K562 (cell line): ENCODE measurements around the gene TMEM229B. TPM values are rescaled to one million over a fixed set of nuclear protein-coding genes. Genes with fewer than 3 reads are reported as not detected.

Source experiments
- ATAC-seq: fragments of 200-7000 bp; cut with Tn5 transposase; 3 replicates; pipeline ENCODE4 v1.9.1; 2020; ENCODE audit warnings: moderate library complexity
- BruUV-seq: library from RNA; stranded (reverse); fragments of 400-500 nt; replicated peaks from 2 replicates; lab custom pipeline; 2021; lab: Mats Ljungman, UMichigan
- CTCF ChIA-PET: fragments of 300-600 bp; formaldehyde crosslinking; extraction: SDS; loops from one replicate; lab custom pipeline; 2021; ENCODE audit warnings: low intra/inter-chr PET ratio; lab: Yijun Ruan, JAX
- POLR2A ChIA-PET: fragments of 300-600, 350-650 bp; sonication (Branson Sonifier 250); formaldehyde crosslinking; extraction: SDS; loops from one replicate; lab custom pipeline; 2021; ENCODE audit warnings: antibody characterized with exemption, inconsistent platforms; lab: Yijun Ruan, JAX
- DNase-seq, 4 experiments: peaks; one replicate each; pipeline versions ENCODE4 v3.0.0 to v3.0.0-alpha.2; 2011 to 2018; ENCODE audit warnings: low spot score in 3 of 4, mixed read lengths in 3 of 4; ENCODE audit errors: extremely low read depth in 1 of 4
- FAIRE-seq: peaks from 2 replicates; lab custom pipeline; 2011; peaks lifted over from hg19 to GRCh38; lab: Jason Lieb, UNC
- H2AFZ ChIP-seq: 2 replicates; pipeline ENCODE4 v1.6.0; 2011; ENCODE audit warnings: low read depth, low read length, control low read depth, inconsistent platforms
- H3K27ac ChIP-seq: fragments of 200-600 bp; 3 replicates; pipeline ENCODE4 v1.8.0; 2011; ENCODE audit warnings: low read depth, mild to moderate bottlenecking, control low read depth, inconsistent platforms, low read length, moderate library complexity, mixed read lengths; ENCODE audit errors: extremely low read depth
- H3K27me3 ChIP-seq, 2 experiments: fragments of 300-600 bp in 1 of 2; 2 replicates in 1 of 2; 3 replicates in 1 of 2; pipeline versions ENCODE4 v1.6.0 to v1.8.0; 2011; ENCODE audit warnings: inconsistent platforms in 2 of 2, low read length in 2 of 2, mild to moderate bottlenecking in 1 of 2, mixed read lengths in 1 of 2, moderate library complexity in 1 of 2; ENCODE audit not compliant: control insufficient read depth in 2 of 2, insufficient read depth in 2 of 2
- H3K36me3 ChIP-seq: fragments of 300-600 bp; 3 replicates; pipeline ENCODE4 v1.8.0; 2011; ENCODE audit warnings: mild to moderate bottlenecking, low read length, inconsistent platforms; ENCODE audit not compliant: control insufficient read depth, insufficient read depth
- H3K4me1 ChIP-seq, 2 experiments: fragments of 200-600 bp in 1 of 2; replicated peaks in 1 of 2; 2 replicates in 1 of 2; 3 replicates in 1 of 2; pipeline versions ENCODE4 v1.5.1 to v1.8.0; 2011; ENCODE audit warnings: inconsistent platforms in 2 of 2, low read length in 2 of 2, mild to moderate bottlenecking in 1 of 2, mixed read lengths in 1 of 2, moderate library complexity in 1 of 2; ENCODE audit not compliant: control insufficient read depth in 2 of 2, insufficient read depth in 2 of 2
- H3K4me2 ChIP-seq: 2 replicates; pipeline ENCODE4 v1.6.1; 2011; ENCODE audit warnings: low read length, control low read depth, inconsistent platforms, mixed read lengths; ENCODE audit not compliant: insufficient read depth
- H3K4me3 ChIP-seq: fragments of 200-600 bp; sonication (generic), shearing (Covaris generic); 2 replicates; pipeline ENCODE4 v1.5.1; 2016; ENCODE audit warnings: control low read depth, inconsistent platforms
- H3K79me2 ChIP-seq: fragments of 200-600 bp; 3 replicates; pipeline ENCODE4 v1.8.0; 2011; ENCODE audit warnings: low read length, inconsistent platforms; ENCODE audit not compliant: control insufficient read depth, insufficient read depth
- H3K9ac ChIP-seq, 2 experiments: 2 replicates each; pipeline versions ENCODE4 v1.6.0 to v1.6.1; 2011; ENCODE audit warnings: low read depth in 2 of 2, low read length in 2 of 2, control low read depth in 1 of 2, inconsistent platforms in 1 of 2, mild to moderate bottlenecking in 1 of 2, mixed read lengths in 1 of 2; ENCODE audit not compliant: insufficient read depth in 1 of 2
- H3K9me1 ChIP-seq: one replicate; pipeline ENCODE4 v1.6.0; 2011; ENCODE audit warnings: inconsistent platforms, mild to moderate bottlenecking, low read length, moderate library complexity; ENCODE audit not compliant: control insufficient read depth, insufficient read depth
- H3K9me3 ChIP-seq: replicated peaks from 2 replicates; pipeline ENCODE4 v1.5.1; 2011; ENCODE audit warnings: low read depth, low read length, inconsistent platforms; ENCODE audit not compliant: control insufficient read depth, insufficient read depth
- H4K20me1 ChIP-seq: replicated peaks from 2 replicates; pipeline ENCODE4 v1.6.1; 2011; ENCODE audit warnings: low read length, inconsistent platforms, mixed read lengths; ENCODE audit not compliant: control insufficient read depth, insufficient read depth
- ARID2 ChIP-seq: fragments of 450-650 bp; IDR thresholded peaks from 2 replicates; pipeline ENCODE4 v1.6.1; 2017; ENCODE audit warnings: antibody characterized with exemption, mild to moderate bottlenecking
- BRD9 ChIP-seq: fragments of 450-650 bp; IDR thresholded peaks from 2 replicates; pipeline ENCODE4 v1.6.1; 2018; ENCODE audit warnings: low read depth; ENCODE audit not compliant: partially characterized antibody
- CTBP1 ChIP-seq: fragments of 450-650 bp; IDR thresholded peaks from 2 replicates; pipeline ENCODE4 v1.6.1; 2016; ENCODE audit warnings: borderline replicate concordance
- DDX20 ChIP-seq: fragments of 450-650 bp; IDR thresholded peaks from 2 replicates; pipeline ENCODE4 v1.6.1; 2016; ENCODE audit warnings: missing genetic modification characterization, low read depth, mild to moderate bottlenecking, missing compliant biosample characterization, moderate library complexity
- LEF1 ChIP-seq: fragments of 450-650 bp; IDR thresholded peaks from 2 replicates; pipeline ENCODE4 v1.6.1; 2016; ENCODE audit warnings: mild to moderate bottlenecking
- NR3C1 ChIP-seq: sonication (generic); formaldehyde crosslinking; IDR thresholded peaks from 2 replicates; pipeline ENCODE4 v1.8.1; 2022; ENCODE audit warnings: missing genetic modification reagents
- PKNOX1 ChIP-seq: fragments of 450-650 bp; IDR thresholded peaks from 2 replicates; pipeline ENCODE4 v1.6.1; 2016
- RBBP5 ChIP-seq: fragments of 200-600 bp; sonication (generic); IDR thresholded peaks from 2 replicates; pipeline ENCODE4 v1.6.1; 2012; ENCODE audit warnings: borderline replicate concordance, mild to moderate bottlenecking, low read length, control low read depth, inconsistent platforms; ENCODE audit not compliant: insufficient read depth, poor library complexity, severe bottlenecking
- TAF9B ChIP-seq: fragments of 450-650 bp; IDR thresholded peaks from 2 replicates; pipeline ENCODE4 v1.6.1; 2018; ENCODE audit warnings: mild to moderate bottlenecking; ENCODE audit not compliant: partially characterized antibody
- USF2 ChIP-seq: sonication (generic); formaldehyde crosslinking; IDR thresholded peaks from 2 replicates; pipeline ENCODE4 v1.5.0; 2020; ENCODE audit warnings: missing genetic modification reagents
- VEZF1 ChIP-seq: fragments of 200-800 bp; sonication (Bioruptor generic); IDR thresholded peaks from 2 replicates; pipeline ENCODE4 v1.6.1; 2017; ENCODE audit warnings: missing genetic modification characterization, missing compliant biosample characterization
- ZBTB7A ChIP-seq: IDR thresholded peaks from 2 replicates; pipeline ENCODE4 v1.6.1; 2011; ENCODE audit warnings: low read depth, mild to moderate bottlenecking, low read length, moderate library complexity, borderline replicate concordance; ENCODE audit not compliant: control insufficient read depth
- ZKSCAN1 ChIP-seq: fragments of 150-350 bp; IDR thresholded peaks from 2 replicates; pipeline ENCODE4 v1.6.1; 2016; ENCODE audit warnings: low read depth, low read length
- WGBS: fragments of 100-300 bp; shearing (Covaris generic); methylation state at CpG from one replicate; pipeline ENCODE4 v1.1.6; 2016; ENCODE audit warnings: low coverage, mixed read lengths; ENCODE audit not compliant: insufficient coverage; ENCODE audit errors: missing lambda C conversion rate; 5-methylcytosine and 5-hydroxymethylcytosine counted together
- in situ Hi-C: fragments of 300-500 bp; cut with MboI; formaldehyde crosslinking; loops from 4 replicates; pipeline ENCODE4 v1.15.0; 2018; ENCODE audit warnings: inconsistent platforms, mixed read lengths
- intact Hi-C: fragments of 100-400 bp; cut with micrococcal nuclease; formaldehyde crosslinking; loops from 2 replicates; pipeline ENCODE4 v1.14.2; 2022
- polyA plus RNA-seq, 8 experiments: library from polyadenylated mRNA; depleted of rRNA in 4 of 8; stranded (reverse) in 5 of 8; unstranded in 3 of 8; fragments of >200 nt; fragmentation: Nextera tagmentation in 2 of 8; fragmentation: Illumina TruSeq in 1 of 8; extraction: Ambion mirVana in 2 of 8; extraction: Trizol in 1 of 8; gene quantifications; 2 replicates each; pipeline versions ENCODE4 v1.2.1 to v1.2.3, GENCODE V29; 2011 to 2014; ENCODE audit warnings: inconsistent platforms in 1 of 8, missing spikeins in 1 of 8
- total RNA-seq, 7 experiments: library from RNA; depleted of rRNA in 6 of 7; stranded (reverse); fragments of >200 nt in 6 of 7; fragmentation: Illumina TruSeq in 2 of 7; extraction: Trizol in 2 of 7; gene quantifications; 2 replicates each; pipeline versions ENCODE4 v1.2.1 to v1.2.3, GENCODE V29; 2011 to 2021; ENCODE audit warnings: low replicate concordance in 1 of 7

The TMEM229B gene
- total and polyA plus RNA-seq, 9 of the 15 experiments (the other 6 are each of a cell fraction or from before 2014, with no cell fraction given), result not detected

- TF ChIP-seq DDX20 (tag) (no peak), ARID2 (no peak), ZKSCAN1 (peak; percentile 78)
Measured at GRCh38 chr14:67515386-67516079, 27.0 kb upstream of the TMEM229B start (continued).

- Histone ChIP-seq H4K20me1 (no peaks in the 10 kb centered on the region), H3K9me3 (no peaks in the 10 kb centered on the region), H3K9ac (peak overlapping the region in 1 of 2 experiments; percentile 68; a peak in 2 of 4 replicates), H2AFZ (no peak overlapping the region), H3K27ac (no peak overlapping the region), H3K4me1 (peaks cover 0 to 16% of the 10 kb centered on the region in 2 experiments; a peak in 2 of 5 replicates), H3K9me1 (no peaks in the 10 kb centered on the region), H3K4me2 (peak overlapping the region; percentile 41; the same call in 1 of the 2 replicates), H3K36me3 (no peaks in the 10 kb centered on the region), H3K27me3 (peaks cover 6 to 40% of the 10 kb centered on the region in 2 experiments; a peak in 3 of 5 replicates), H3K4me3 (peak overlapping the region; percentile 42), H3K79me2 (no peaks in the 10 kb centered on the region)
- FAIRE-seq, result no peak
- in situ Hi-C loops (no loop called here), intact Hi-C loops (loop anchor here (5.0 kb wide), 1 partner anchor 88 kb away; no protein-coding TSS in a partner anchor)
- ChIA-PET POLR2A (interaction anchor here (0.5 to 0.6 kb wide), 2 partner anchors 12 to 99 kb away, joined by 3 read pairs; no protein-coding TSS in a partner anchor), CTCF (interaction anchor here (0.6 kb wide), 1 partner anchor 8 kb away, joined by 3 read pairs; no protein-coding TSS in a partner anchor)
- ATAC-seq, result peak; percentile 64
- no TSS peak for BruUV-seq
- DNase-seq, result peak; percentile 8 to 66 (median 46)
- WGBS, result 3% methylated on average over 5 of the region's 75 CpGs
- TF ChIP-seq TAF9B (no peak), BRD9 (no peak), NR3C1 (CRISPR knock-in tag) (no peak), VEZF1 (CRISPR knock-in tag) (peak; percentile 69), LEF1 (no peak), RBBP5 (peak; percentile 21), USF2 (CRISPR knock-in tag) (no peak), PKNOX1 (no peak), ZBTB7A (peak; percentile 28; the same call in 1 of the 2 replicates), CTBP1 (0 out of 2 replicates have a peak, but pooled peaks have one; percentile 16)
Measured at GRCh38 chr14:67514650-67515385, 26.3 kb upstream of the TMEM229B start.
